GM18867 (cell line): ENCODE results near the gene CTBP1.
"Not testable (repeated sequence)": the region's sequence is repeated elsewhere in the genome, so short reads cannot be mapped to it uniquely, and the experiment has no call there.

Experiments used
- ATAC-seq: cut with Tn5 transposase; IDR thresholded peaks from one replicate; pipeline ENCODE4 v1.9.1; 2021; ENCODE audit warnings: mild to moderate bottlenecking, moderate library complexity; ENCODE audit not compliant: unreplicated experiment

Gene CTBP1

GRCh38 chr4:1248245-1249147, at the start of gene CTBP1:
Gene CTBP1 (minus strand): TSS chr4:1249130. CDS start chr4:1241331, 7,799 bp downstream.
- ATAC-seq = peak; percentile 42

GRCh38 chr4:1298461-1298860, 49.5 kb upstream of the CTBP1 start:
- ATAC-seq = no peak

- no peak for ATAC-seq
Measured at GRCh38 chr4:1297456-1298325, 48.8 kb upstream of the CTBP1 start.

- no peak for ATAC-seq
Measured at GRCh38 chr4:1297023-1297395, 48.1 kb upstream of the CTBP1 start.

- no peak for ATAC-seq
Measured at GRCh38 chr4:1296324-1297022, 47.5 kb upstream of the CTBP1 start.

- ATAC-seq = no peak
Measured at GRCh38 chr4:1295405-1296055, 46.6 kb upstream of the CTBP1 start.

- no peak for ATAC-seq
Measured at GRCh38 chr4:1294891-1295290, 46.0 kb upstream of the CTBP1 start.

GRCh38 chr4:1294424-1294823, 45.5 kb upstream of the CTBP1 start:
- no peak for ATAC-seq

GRCh38 chr4:1293991-1294390, 45.1 kb upstream of the CTBP1 start:
- no peak for ATAC-seq

GRCh38 chr4:1293531-1293941, 44.6 kb upstream of the CTBP1 start:
- no peak for ATAC-seq

GRCh38 chr4:1292703-1293011, 43.7 kb upstream of the CTBP1 start:
- not testable (repeated sequence) for ATAC-seq

GRCh38 chr4:1291996-1292702, 43.2 kb upstream of the CTBP1 start:
- ATAC-seq = no peak

GRCh38 chr4:1291091-1291490, 42.2 kb upstream of the CTBP1 start:
- no peak for ATAC-seq

- peak; percentile 9 for ATAC-seq
Measured at GRCh38 chr4:1290165-1290977, 41.4 kb upstream of the CTBP1 start.

GRCh38 chr4:1289207-1290164, 40.6 kb upstream of the CTBP1 start, which contains the start of gene MAEA:
Gene MAEA (plus strand): TSS chr4:1289891. CDS start chr4:1289914, 23 bp downstream.
- peak; percentile 92 for ATAC-seq

GRCh38 chr4:1288786-1289185, 39.9 kb upstream of the CTBP1 start:
- ATAC-seq = no peak

- ATAC-seq = no peak
Measured at GRCh38 chr4:1285790-1286553, 37.0 kb upstream of the CTBP1 start.
